Measurements from ENCODE around the gene STARD3.

GRCh38 chr17:39669897-39670735 lies 33.2 kb downstream of the STARD3 start:
- TF ChIP-seq POLR2AphosphoS5 (IDR thresholded peaks at IDR 0.05; ENCODE audit: low read depth, low read length) (no peak), POLR2A (IDR thresholded peaks at IDR 0.05; ENCODE audit: low read depth, low read length) (no peak), TAF1 (IDR thresholded peaks at IDR 0.05; ENCODE audit: low read depth, low read length) (no peak), SPI1 (IDR thresholded peaks at IDR 0.05; ENCODE audit: low read depth, low read length) (no peak), PAX5 (IDR thresholded peaks at IDR 0.05; ENCODE audit: insufficient read depth, low read length, severe bottlenecking) (no peak)
